CD4-positive, alpha-beta T cell treated with Interleukin-15 for 4 hours (primary cell): ENCODE measurements around the gene DNER.
"Not testable (repeated sequence)": the region's sequence is repeated elsewhere in the genome, so short reads cannot be mapped to it uniquely, and the experiment has no call there.

Experiments used
- DNase-seq: peaks from one replicate; pipeline ENCODE4 v3.0.0-alpha.2; 2020; ENCODE audit warnings: low spot score

Gene DNER

DNA sequence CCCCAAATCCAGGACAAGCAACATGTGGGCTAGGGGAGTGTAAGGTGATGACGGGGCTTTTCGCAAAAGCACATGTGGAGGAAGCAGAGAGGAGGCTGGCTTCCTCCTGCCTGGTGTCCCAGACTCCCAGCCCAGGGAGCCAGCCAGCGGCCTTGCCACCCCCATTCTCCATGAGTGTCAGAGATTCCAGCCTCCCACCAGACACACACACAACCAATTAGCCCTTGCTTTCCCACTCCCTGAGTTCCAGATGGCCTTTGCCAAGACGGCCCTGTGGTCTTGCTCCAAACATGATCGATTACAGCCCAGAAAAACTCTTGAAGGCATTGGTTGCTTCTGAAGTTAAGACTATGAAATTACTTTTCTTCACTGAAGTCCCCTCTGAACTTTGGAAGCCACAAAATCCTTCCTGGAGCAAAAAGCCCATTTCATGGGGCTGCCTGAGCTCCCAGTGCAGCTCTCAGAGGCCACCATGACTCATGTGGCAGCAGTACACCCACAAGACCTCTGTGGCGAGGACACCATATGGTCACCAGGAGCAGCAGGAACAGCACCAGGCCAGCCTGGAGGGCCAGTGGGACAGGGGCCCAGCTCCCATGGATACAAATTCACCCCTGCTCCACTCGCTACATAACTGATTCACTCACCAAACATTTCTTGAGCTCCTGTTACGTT, 374.1 kb downstream of the DNER start:
- no peak for DNase-seq

DNA sequence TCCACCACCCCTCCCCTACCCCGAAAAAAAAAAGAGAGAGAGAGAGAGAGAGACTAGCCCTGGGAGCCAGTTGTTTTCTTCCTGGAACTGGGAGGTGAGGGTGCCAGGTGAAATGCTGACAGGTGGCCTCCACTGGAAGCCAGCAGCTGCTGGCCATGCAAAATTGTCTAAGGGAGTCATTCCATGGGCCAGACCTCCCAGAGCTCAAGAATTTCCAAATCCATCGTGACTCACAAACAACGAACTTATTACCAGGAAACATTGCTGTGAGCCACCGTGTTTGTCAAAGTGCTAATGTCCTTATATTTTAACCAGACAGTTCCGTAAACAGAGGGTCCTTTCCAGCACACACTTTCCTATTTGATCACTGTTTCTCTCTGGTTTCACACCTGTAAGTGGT, 374.7 kb downstream of the DNER start:
- no peak for DNase-seq

DNA sequence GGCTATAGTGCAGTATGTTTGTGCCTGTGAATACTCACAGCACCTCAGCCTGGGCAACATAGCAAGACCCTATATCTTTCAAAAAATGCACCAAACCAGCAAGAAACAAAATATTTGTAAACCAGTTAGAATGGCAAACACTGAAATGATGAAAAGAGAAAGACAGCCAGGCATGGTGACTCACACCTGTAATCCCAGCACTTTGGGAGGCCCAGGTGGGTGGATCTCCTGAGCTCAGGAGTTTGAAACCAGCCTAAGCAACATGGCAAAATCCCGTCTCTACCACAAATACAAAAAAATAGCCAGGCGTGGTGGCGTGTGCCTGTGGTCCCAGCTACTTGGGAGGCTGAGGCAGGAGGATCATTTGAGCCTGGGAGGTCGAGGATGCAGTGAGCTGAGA, 375.2 kb downstream of the DNER start:
- not testable (repeated sequence) for DNase-seq

DNA sequence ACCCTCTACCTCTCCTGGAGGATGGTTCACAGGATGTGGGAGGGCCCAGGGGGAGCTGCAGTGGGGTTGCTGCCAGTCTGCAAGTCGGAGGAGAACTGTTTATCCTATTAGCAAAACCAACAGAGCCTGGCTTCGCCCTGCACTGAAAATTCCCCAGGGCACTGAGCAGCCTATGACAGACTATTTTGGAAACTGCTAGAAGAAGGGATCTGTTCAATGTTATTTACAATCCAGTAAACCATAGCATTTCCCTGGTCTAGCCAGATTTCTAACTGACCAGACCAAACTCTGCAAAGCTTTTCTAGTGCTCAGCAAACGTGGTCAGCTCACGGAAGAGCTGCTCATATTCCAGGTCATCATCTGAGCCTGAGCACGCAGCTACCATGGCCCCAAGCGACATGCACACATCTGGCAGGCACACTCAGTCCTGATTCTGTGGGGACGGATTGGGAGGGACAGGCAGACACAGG, 378.4 kb downstream of the DNER start:
- no peak for DNase-seq

DNA sequence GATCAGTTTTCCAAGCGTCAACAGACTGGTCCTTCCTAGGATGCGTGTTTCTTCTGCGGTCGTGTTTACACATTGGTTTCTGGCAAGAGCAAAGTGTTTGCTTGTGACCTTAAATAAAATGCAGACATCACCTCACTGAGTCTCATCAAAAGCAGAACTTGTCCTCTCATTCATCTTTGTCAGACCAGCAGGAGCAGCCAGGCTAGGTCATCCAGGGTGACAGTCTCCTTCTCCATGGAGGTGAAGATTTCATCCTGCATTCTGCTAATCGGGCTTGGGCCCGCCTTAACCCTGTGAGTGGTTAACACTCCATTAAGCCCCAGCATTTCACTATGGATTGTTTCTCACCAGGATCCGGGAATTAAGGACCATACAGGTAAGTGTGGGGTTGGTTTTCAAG, 379.0 kb downstream of the DNER start:
- no peak for DNase-seq

DNA sequence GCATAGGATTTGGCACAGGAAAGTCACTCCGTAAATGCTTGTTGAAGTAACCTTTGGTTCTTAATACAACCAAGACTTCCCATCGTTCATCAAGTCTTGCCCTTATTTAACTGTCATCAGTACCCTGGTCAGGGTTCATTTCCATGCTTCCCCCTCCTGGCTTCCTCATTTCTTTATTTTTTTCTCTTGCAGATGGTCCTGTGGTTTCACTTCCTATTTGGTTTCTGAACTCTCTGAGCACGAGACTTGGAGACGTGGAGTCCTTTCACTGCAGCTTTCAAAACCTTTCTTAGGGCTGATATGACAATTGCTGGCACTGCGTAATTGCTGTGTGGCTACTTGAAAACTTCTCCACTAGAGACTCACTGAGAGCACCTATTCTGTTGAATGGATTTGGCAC, 383.4 kb downstream of the DNER start:
- DNase-seq, result peak; percentile 1

DNA sequence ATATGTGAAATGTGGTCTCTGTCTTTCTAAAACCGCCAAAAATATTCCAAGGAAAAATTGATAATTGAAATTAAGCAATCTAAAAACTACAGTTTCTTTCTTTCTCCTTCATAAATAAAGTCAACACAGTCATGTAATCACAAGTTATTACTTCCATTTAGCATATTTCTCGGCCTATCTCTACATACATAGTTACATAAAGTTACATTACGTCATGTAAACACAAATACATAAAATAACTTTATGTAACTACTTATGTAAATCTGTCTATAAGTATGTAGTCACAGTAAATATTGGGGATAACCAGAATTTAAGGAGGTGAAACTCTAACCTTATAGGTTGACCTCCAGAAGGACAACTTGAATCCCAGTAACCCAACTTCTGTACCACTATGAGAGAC, 394.8 kb downstream of the DNER start:
- DNase-seq, result no peak

DNA sequence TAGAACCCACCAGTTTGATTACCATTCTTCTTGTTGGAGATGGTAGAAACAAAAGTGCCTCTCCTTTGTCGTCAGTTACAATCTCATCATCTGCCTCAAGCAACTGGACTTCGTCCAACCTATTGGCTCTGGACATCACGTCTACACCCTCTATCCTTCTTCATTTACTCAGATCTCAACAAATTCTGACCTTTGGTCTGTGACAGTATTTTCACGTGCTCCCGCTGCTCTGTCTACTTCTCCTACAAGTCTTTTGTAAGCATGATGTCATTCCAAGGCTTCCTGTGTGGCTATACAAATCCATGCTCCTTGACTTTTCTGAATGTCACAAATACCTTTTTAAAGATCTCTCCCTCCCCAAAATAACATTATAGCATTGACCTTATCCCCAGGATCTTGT, 400.2 kb downstream of the DNER start:
- DNase-seq, result no peak

DNA sequence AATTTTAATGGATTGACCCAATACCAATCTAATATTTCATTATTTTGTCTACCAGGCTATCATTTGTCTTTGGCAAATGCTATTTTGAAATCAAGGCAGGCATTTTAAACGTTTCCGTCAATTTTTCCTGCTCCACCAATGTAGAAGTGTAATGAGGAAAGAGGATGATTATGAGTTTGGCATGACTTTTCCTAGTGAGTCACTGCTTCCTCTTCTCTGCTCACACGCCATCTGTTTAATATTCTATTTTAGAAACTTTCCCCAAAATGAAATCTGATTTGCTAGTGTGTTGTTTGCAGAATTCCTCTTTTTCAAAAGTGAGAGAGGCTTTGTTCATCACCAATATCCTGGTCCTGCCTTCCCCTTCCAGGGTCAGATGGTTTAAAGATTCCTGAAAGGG, 400.8 kb downstream of the DNER start:
- no peak for DNase-seq
